Activated CD8-positive, alpha-beta memory T cell treated with anti-CD3 and anti-CD28 coated beads, Interleukin-2, amount 50 U/mL, for 1 hour (primary cell): ENCODE measurements around the gene RHD.
"Not testable (repeated sequence)": the region's sequence is repeated elsewhere in the genome, so short reads cannot be mapped to it uniquely, and the experiment has no call there.

Source experiments
- DNase-seq: peaks from one replicate; pipeline ENCODE4 v3.0.0-alpha.2; 2020; ENCODE audit errors: extremely low read depth

RHD gene

DNA sequence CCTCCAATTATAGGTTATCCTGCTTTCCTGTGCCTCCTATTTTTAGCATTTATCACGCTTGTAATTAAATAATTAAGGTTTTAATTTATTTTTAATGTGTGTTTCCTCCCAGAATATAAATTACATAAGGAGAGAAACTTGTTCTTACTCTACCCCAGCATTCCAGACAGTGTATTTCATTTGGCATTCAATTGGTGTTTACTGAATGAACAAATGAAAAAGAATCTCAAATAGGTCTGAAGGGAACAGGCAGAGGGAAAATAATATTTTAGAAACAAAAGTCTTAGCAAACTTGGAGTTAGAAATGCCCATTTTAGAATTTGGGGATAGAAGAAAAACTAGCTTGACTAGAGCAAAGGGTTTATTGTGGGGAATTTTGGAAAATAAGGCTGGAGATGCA lies 15.1 kb upstream of the RHD start:
- no peak for DNase-seq

GRCh38 chr1:25259813-25260212 lies 12.5 kb upstream of the RHD start:
- DNase-seq: not testable (repeated sequence)

GRCh38 chr1:25260336-25260735 lies 12.0 kb upstream of the RHD start:
- not testable (repeated sequence) for DNase-seq

DNA sequence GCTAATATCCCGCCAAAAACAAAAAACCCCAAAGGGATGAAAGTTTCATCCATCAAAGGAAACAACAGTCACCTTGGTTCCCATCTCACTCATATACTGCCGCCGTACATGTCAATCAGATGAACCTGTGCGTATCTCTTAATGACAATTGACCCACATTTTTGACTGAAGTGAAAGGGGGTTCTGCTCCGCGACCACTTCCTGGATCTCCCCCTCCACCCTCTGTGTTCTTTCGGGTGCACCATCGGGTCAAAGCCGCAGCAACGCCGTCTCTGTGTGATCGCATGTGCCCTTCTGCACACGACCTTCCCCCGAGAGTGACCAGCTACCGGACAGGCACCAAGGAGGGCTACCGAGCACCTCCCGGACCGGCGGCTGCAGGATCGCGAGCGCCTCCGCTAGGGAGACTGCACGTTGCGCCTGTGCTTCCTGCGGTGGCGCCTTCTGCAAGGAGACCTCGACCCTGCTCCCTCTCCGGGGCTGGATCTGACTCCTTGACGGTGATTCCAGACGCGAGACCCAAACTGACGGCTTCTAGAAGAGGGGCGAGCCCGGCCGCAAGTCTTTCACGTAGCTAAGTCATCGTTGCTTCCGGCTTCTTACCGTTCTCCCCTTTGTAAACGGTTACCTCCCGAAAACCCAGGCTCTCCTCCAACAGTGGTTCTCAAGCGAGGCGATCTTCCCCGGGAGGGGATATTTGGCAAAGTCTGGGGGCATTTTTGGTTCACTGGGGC lies 5.6 kb upstream of the RHD start:
- not testable (repeated sequence) for DNase-seq

GRCh38 chr1:25267288-25268142 lies 4.8 kb upstream of the RHD start:
- peak; percentile 64 for DNase-seq

DNA sequence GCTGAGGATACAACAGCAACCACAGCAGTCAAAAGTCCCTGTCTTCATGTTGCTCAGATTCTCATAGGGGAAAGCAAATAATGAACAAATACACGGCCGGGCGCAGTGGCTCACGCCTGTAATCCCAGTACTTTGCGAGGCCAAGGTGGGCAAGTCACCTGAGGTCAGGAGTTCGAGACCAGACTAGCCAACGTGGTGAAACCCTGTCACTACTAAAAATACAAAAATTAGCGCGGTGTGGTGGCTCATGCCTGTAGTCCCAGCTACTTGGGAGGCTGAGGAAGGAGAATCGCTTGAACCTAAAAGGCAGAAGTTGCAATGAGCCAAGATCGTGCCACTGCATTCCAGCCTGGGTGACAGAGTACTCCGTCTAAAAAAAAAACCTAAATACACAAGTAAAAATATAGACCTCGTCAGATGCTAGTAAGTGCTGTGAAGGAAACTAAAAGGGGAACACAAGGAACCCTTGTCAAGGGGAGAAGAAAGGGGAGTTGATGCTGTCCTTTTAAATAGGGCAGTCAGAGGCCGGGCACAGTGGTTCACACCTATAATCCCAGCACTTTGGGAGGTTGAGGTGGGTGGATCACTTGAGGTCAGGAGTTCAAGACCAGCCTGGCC lies 4.1 kb upstream of the RHD start:
- not testable (repeated sequence) for DNase-seq

GRCh38 chr1:25275648-25276047 lies 3.3 kb downstream of the RHD start:
- not testable (repeated sequence) for DNase-seq

- not testable (repeated sequence) for DNase-seq
Observed at GRCh38 chr1:25277295-25277694, 5.0 kb downstream of the RHD start.

GRCh38 chr1:25278358-25278757 lies 6.0 kb downstream of the RHD start:
- not testable (repeated sequence) for DNase-seq

DNA sequence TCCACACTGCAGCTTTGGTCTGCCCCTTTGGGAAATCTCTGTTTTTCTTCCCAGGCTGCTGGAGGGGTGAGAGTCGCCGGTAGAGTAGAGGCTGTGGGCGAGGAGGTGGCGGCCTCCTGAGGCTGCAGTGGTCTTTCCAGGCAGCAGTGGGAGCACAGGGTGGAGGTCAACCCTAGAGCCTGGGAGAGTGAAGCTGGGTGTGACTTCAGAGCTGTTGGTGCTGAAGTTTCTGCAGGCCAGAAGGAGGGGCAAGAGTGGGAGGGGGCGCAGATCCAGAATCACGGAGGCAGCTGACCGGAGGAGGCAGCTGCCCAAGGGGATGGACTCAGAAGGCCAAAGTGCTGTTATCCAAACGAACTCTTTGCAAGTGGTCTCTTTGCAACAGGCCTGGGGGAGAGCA lies 6.5 kb downstream of the RHD start:
- not testable (repeated sequence) for DNase-seq

- not testable (repeated sequence) for DNase-seq
Observed at GRCh38 chr1:25279693-25280111, 7.4 kb downstream of the RHD start.

- not testable (repeated sequence) for DNase-seq
Observed at GRCh38 chr1:25285862-25286261, 13.6 kb downstream of the RHD start.

DNA sequence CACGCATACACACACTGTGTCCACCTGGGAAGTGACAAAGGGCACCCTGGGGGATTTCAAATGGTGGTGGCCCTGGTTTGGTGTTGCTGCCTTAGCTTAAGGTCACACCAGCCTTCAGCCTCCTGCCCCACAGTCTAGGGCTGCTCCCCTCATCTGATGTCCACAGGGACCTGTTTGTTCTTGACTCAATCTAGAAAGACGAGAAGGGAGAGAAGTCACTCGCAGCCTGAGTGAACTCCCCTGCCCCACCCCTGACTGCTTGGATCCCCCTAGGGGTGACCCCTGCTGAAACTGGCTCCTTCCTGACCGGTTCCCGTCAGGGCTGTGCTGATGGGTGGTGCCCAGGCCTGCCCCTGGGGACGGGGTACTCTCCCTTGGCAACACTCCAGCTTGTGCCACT lies 14.9 kb downstream of the RHD start:
- not testable (repeated sequence) for DNase-seq

DNA sequence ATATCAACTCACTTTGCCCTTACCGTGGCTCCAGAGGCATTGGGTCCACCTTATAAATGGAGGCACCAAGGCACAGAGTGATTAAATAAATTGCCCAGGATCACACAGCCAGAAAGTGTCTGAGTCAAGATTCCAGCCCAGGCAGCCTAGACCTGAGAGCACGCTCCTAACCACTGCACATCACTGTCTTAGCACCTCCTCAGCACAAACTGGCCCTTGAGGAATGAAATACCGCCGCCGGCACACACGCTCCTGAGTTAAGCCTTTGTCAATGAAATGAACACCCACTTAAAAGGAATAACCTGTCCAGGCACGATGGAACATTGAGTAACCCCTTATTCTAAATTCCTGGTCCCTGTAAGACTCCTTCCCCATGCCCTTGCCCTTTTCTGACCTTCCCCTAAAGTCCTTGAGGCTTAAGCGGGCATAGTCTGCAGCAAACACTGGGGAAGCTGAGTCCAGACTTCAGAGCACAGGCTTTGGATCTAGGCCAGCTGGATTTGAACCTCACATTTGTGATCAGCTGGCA lies 16.3 kb downstream of the RHD start:
- not testable (repeated sequence) for DNase-seq

DNA sequence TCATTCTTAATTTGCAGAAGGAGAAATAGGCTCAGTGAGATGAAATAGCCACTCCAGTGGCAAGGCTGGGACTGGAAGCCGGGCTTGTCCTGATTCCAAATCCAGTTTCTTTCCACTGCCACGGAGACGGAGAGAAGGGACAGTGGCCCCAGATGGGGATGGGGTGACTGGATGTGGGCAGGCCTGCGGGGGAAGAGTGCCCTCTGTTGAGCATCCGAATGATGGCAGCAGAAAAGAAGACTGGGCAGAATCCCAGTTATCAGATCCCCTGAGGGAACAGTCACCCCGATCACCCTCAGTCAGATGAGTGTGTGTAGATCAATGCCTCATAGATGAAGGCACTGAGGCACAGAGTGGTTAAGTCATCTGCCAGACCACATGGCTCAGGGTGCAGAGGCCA lies 17.7 kb downstream of the RHD start:
- DNase-seq: not testable (repeated sequence)

- DNase-seq: not testable (repeated sequence)
Observed at GRCh38 chr1:25293426-25293825, 21.1 kb downstream of the RHD start.

DNA sequence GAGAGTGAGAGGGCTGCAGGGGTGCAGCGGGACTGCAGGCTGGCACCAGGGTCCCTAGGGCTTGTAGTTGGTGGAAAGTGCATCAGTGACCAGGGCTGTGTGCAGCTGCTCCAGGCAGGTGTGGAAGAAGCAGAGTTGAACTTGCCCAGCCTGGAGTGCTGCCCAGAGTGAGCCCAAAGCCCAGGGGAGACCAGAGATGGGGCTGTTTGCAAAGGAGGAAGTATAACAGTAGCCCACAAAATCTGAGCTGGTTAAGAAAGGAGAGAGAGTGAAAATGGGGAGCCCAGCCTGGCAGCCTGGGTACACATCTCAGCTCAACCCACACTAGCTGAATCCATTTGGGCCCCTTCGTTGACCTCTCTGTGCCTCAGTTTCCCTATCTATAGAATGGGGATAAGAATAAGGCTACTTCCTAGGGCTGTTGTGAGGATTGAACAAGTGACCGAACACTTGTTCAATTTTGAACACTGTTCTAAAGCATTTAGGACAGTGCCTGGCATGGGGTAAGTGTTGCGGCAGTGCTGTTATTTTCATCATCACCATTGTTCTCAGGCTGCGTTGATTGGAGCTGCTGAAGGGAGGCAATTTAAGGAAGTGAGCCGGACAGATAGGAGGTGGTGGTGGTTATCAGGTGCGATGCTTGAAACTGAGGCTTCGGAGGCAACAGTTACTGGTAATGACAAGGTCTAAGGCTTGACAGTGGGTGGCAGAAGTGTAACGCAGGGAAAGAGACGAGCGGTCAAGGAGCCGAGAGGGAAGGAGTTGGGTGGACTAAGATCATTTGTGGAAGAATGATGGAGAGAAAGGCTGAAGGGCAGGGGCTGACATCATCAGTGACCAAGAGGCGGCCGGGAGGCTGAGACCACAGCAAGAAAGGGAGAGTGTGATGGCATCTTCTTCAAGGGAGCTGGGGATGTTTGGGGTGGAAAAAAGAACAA lies 22.8 kb downstream of the RHD start:
- DNase-seq: not testable (repeated sequence)

- not testable (repeated sequence) for DNase-seq
Observed at GRCh38 chr1:25296501-25296900, 24.2 kb downstream of the RHD start.

- DNase-seq: not testable (repeated sequence)
Observed at GRCh38 chr1:25300729-25301128, 28.4 kb downstream of the RHD start.

GRCh38 chr1:25302330-25302729 lies 30.0 kb downstream of the RHD start:
- not testable (repeated sequence) for DNase-seq

- DNase-seq: not testable (repeated sequence)
Observed at GRCh38 chr1:25304936-25305335, 32.6 kb downstream of the RHD start.
